ENCODE results near the gene RPLP1. TPM values are rescaled to one million over a fixed set of nuclear protein-coding genes. Genes with fewer than 3 reads are reported as not detected.

The RPLP1 gene
- total and polyA plus RNA-seq, 7 experiments from 2014 or later, result 1,719 to 3,527 (median 2,508) TPM

- no peak for ATAC-seq
- peaks cover 30 to 73% (median 58%) of the 10 kb centered on the region in 7 donors for H3K4me1 Mint-ChIP-seq
- peak overlapping the region; percentile 2 to 75 (median 16) for H3K27ac Mint-ChIP-seq
- CTCF ChIA-PET, result interaction anchor here (1.2 kb wide), 1 partner anchor 19 kb away, joined by 5 read pairs; no protein-coding TSS in a partner anchor
- Histone ChIP-seq H3K4me1 (ENCODE audit: control insufficient read depth in 2 of 2, insufficient read depth in 2 of 2, low read length in 2 of 2) (peaks cover 14 to 31% of the 10 kb centered on the region in 2 donors), H3K36me3 (ENCODE audit: control insufficient read depth in 2 of 3, insufficient read depth in 3 of 3, low read length in 3 of 3) (peaks cover 0 to 31% (median 0%) of the 10 kb centered on the region in 3 experiments), H3K27ac (ENCODE audit: low read depth, low read length) (no peak overlapping the region), H3K4me3 (ENCODE audit: low read length) (no peak overlapping the region), H3K27me3 (ENCODE audit: control insufficient read depth in 2 of 2, insufficient read depth in 2 of 2, low read length in 2 of 2) (no peaks in the 10 kb centered on the region), H3K9me3 (ENCODE audit: control insufficient read depth in 2 of 3, low read length in 3 of 3) (no peaks in the 10 kb centered on the region)
- no peak for DNase-seq
- H3K9me3 Mint-ChIP-seq, result no peaks in the 10 kb centered on the region
- POLR2A ChIA-PET, result interaction anchor here (0.7 to 1.4 kb wide), 8 partner anchors 10 to 1049 kb away, joined by 3 to 6 read pairs (median 3); no protein-coding TSS in a partner anchor
- H3K36me3 Mint-ChIP-seq, result peaks cover 0 to 37% (median 33%) of the 10 kb centered on the region in 5 donors
- H3K4me3 Mint-ChIP-seq, result peak overlapping the region in 1 of 10 donors; percentile 3
- no peaks in the 10 kb centered on the region for H3K27me3 Mint-ChIP-seq
- intact Hi-C loops (cut with micrococcal nuclease), result no loop called here
Measured at GRCh38 chr15:69456208-69457166, 3.9 kb downstream of the RPLP1 start.

- Mint-ChIP-seq H3K27me3 (no peaks in the 10 kb centered on the region), H3K36me3 (peaks cover 0 to 38% (median 33%) of the 10 kb centered on the region in 5 donors), H3K27ac (peak overlapping the region in 7 of 9 donors; percentile 16 to 66 (median 44)), H3K4me1 (peaks cover 34 to 74% (median 56%) of the 10 kb centered on the region in 7 donors), H3K9me3 (no peaks in the 10 kb centered on the region), H3K4me3 (no peak overlapping the region)
- ATAC-seq (no peak), DNase-seq (no peak)
- no peak overlapping the region for H3K27ac ChIP-seq (ENCODE audit: low read depth, low read length)
- ChIA-PET POLR2A (interaction anchor here (1.0 to 1.4 kb wide), 2 partner anchors 11 to 640 kb away, joined by 3 to 6 read pairs; partner anchors contain the start of gene TLE3), CTCF (no interaction called here)
- H3K36me3 ChIP-seq (ENCODE audit: control insufficient read depth in 2 of 3, insufficient read depth in 3 of 3, low read length in 3 of 3), result peaks cover 0 to 31% (median 0%) of the 10 kb centered on the region in 3 experiments
- intact Hi-C loops (cut with micrococcal nuclease), result no loop called here
- H3K9me3 ChIP-seq (ENCODE audit: control insufficient read depth in 2 of 3, low read length in 3 of 3), result no peaks in the 10 kb centered on the region
- peaks cover 19 to 28% of the 10 kb centered on the region in 2 donors for H3K4me1 ChIP-seq (ENCODE audit: control insufficient read depth in 2 of 2, insufficient read depth in 2 of 2, low read length in 2 of 2)
- H3K27me3 ChIP-seq (ENCODE audit: control insufficient read depth in 2 of 2, insufficient read depth in 2 of 2, low read length in 2 of 2), result no peaks in the 10 kb centered on the region
- H3K4me3 ChIP-seq (ENCODE audit: low read length), result no peak overlapping the region
Measured at GRCh38 chr15:69457304-69458280, 5.0 kb downstream of the RPLP1 start.

GRCh38 chr15:69459066-69459465, 6.4 kb downstream of the RPLP1 start:
- H3K9me3 Mint-ChIP-seq, result no peaks in the 10 kb centered on the region
- Histone ChIP-seq H3K4me3 (ENCODE audit: low read length) (no peak overlapping the region), H3K36me3 (ENCODE audit: control insufficient read depth in 2 of 3, insufficient read depth in 3 of 3, low read length in 3 of 3) (peaks cover 0 to 24% (median 0%) of the 10 kb centered on the region in 3 experiments), H3K27ac (ENCODE audit: low read depth, low read length) (no peak overlapping the region), H3K4me1 (ENCODE audit: control insufficient read depth in 2 of 2, insufficient read depth in 2 of 2, low read length in 2 of 2) (peaks cover 20 to 21% of the 10 kb centered on the region in 2 donors), H3K27me3 (ENCODE audit: control insufficient read depth in 2 of 2, insufficient read depth in 2 of 2, low read length in 2 of 2) (no peaks in the 10 kb centered on the region), H3K9me3 (ENCODE audit: control insufficient read depth in 2 of 3, low read length in 3 of 3) (no peaks in the 10 kb centered on the region)
- ATAC-seq (no peak), DNase-seq (no peak)
- POLR2A ChIA-PET, result interaction anchor here (0.6 kb wide), 1 partner anchor 33 kb away, joined by 3 read pairs; no protein-coding TSS in a partner anchor
- intact Hi-C loops (cut with micrococcal nuclease), result no loop called here
- peaks cover 28 to 77% (median 58%) of the 10 kb centered on the region in 7 donors for H3K4me1 Mint-ChIP-seq
- H3K36me3 Mint-ChIP-seq, result peaks cover 0 to 29% (median 25%) of the 10 kb centered on the region in 5 donors
- H3K4me3 Mint-ChIP-seq, result no peak overlapping the region
- H3K27ac Mint-ChIP-seq, result peak overlapping the region in 5 of 9 donors; percentile 16 to 71 (median 57)
- CTCF ChIA-PET, result no interaction called here
- no peaks in the 10 kb centered on the region for H3K27me3 Mint-ChIP-seq

- Mint-ChIP-seq H3K36me3 (peaks cover 0 to 17% (median 13%) of the 10 kb centered on the region in 5 donors), H3K4me3 (peak overlapping the region in 4 of 10 donors; percentile 29 to 93 (median 77)), H3K27me3 (peaks cover 0 to 7% (median 0%) of the 10 kb centered on the region in 5 donors), H3K4me1 (peaks cover 15 to 62% (median 45%) of the 10 kb centered on the region in 7 donors), H3K27ac (peak overlapping the region in 1 of 9 donors; percentile 25), H3K9me3 (no peaks in the 10 kb centered on the region)
- no peak for DNase-seq
- peak overlapping the region; percentile 3 for H3K27ac ChIP-seq (ENCODE audit: low read depth, low read length)
- H3K4me1 ChIP-seq (ENCODE audit: control insufficient read depth in 2 of 2, insufficient read depth in 2 of 2, low read length in 2 of 2), result peaks cover 8 to 10% of the 10 kb centered on the region in 2 donors
- intact Hi-C loops (cut with micrococcal nuclease), result loop anchor here in 1 of 2 donors (5.0 kb wide), 1 partner anchor 403 kb away; no protein-coding TSS in a partner anchor
- POLR2A ChIA-PET, result interaction anchor here (0.8 to 3.8 kb wide), 2 partner anchors 8 to 638 kb away, joined by 4 to 138 read pairs; partner anchors contain the start of genes RPLP1 and TLE3
- H3K9me3 ChIP-seq (ENCODE audit: control insufficient read depth in 2 of 3, low read length in 3 of 3), result no peaks in the 10 kb centered on the region
- no peaks in the 10 kb centered on the region for H3K27me3 ChIP-seq (ENCODE audit: control insufficient read depth in 2 of 2, insufficient read depth in 2 of 2, low read length in 2 of 2)
- H3K36me3 ChIP-seq (ENCODE audit: control insufficient read depth in 2 of 3, insufficient read depth in 3 of 3, low read length in 3 of 3), result peaks cover 0 to 18% (median 0%) of the 10 kb centered on the region in 3 experiments
- H3K4me3 ChIP-seq (ENCODE audit: low read length), result no peak overlapping the region
- CTCF ChIA-PET, result no interaction called here
- no peak for ATAC-seq
Measured at GRCh38 chr15:69460481-69460880, 7.9 kb downstream of the RPLP1 start.

GRCh38 chr15:69462030-69462492, 9.4 kb downstream of the RPLP1 start:
- H3K27ac Mint-ChIP-seq, result peak overlapping the region; percentile 79 to 97 (median 91)
- intact Hi-C loops (cut with micrococcal nuclease), result loop anchor here (1.0 to 5.0 kb wide), 4 partner anchors 10 to 405 kb away; partner anchors contain the start of genes RPLP1 (in 2 of the 2) and KIF23 (in 1 of the 2)
- peaks cover 0 to 8% (median 0%) of the 10 kb centered on the region in 5 donors for H3K36me3 Mint-ChIP-seq
- peak in 1 of 9 donors; percentile 15 for DNase-seq
- Histone ChIP-seq H3K36me3 (ENCODE audit: control insufficient read depth in 2 of 3, insufficient read depth in 3 of 3, low read length in 3 of 3) (peaks cover 0 to 2% (median 0%) of the 10 kb centered on the region in 3 experiments), H3K9me3 (ENCODE audit: control insufficient read depth in 2 of 3, low read length in 3 of 3) (no peaks in the 10 kb centered on the region), H3K27me3 (ENCODE audit: control insufficient read depth in 2 of 2, insufficient read depth in 2 of 2, low read length in 2 of 2) (no peaks in the 10 kb centered on the region), H3K4me1 (ENCODE audit: control insufficient read depth in 2 of 2, insufficient read depth in 2 of 2, low read length in 2 of 2) (peaks cover 7 to 12% of the 10 kb centered on the region in 2 donors), H3K27ac (ENCODE audit: low read depth, low read length) (peak overlapping the region; percentile 91), H3K4me3 (ENCODE audit: low read length) (peak overlapping the region; percentile 84)
- H3K9me3 Mint-ChIP-seq, result no peaks in the 10 kb centered on the region
- POLR2A ChIA-PET, result interaction anchor here (0.8 to 3.8 kb wide), 5 partner anchors 9 to 645 kb away, joined by 3 to 138 read pairs (median 4); partner anchors contain the start of genes KIF23, RPLP1 and TLE3
- peak overlapping the region; percentile 87 to 95 (median 92) for H3K4me3 Mint-ChIP-seq
- ATAC-seq, result no peak
- peaks cover 0 to 17% (median 0%) of the 10 kb centered on the region in 5 donors for H3K27me3 Mint-ChIP-seq
- CTCF ChIA-PET, result interaction anchor here (0.6 to 1.8 kb wide), 9 partner anchors 8 to 969 kb away, joined by 3 to 17 read pairs (median 3); partner anchors contain the start of gene RPLP1
- peaks cover 10 to 52% (median 37%) of the 10 kb centered on the region in 7 donors for H3K4me1 Mint-ChIP-seq

Data from naive thymus-derived CD4-positive, alpha-beta T cell (primary cell).